GM12891 (cell line): Measurements from ENCODE around the gene NBEAL1.
"Not testable (repeated sequence)": the region's sequence is repeated elsewhere in the genome, so short reads cannot be mapped to it uniquely, and the experiment has no call there.

ENCODE experiments used
- DNase-seq: peaks from one replicate; pipeline ENCODE4 v3.0.0; 2011; ENCODE audit warnings: low spot score; ENCODE audit not compliant: insufficient read length
- FAIRE-seq: peaks from 2 replicates; lab custom pipeline; 2011; peaks lifted over from hg19 to GRCh38; lab: Jason Lieb, UNC
- PAX5 ChIP-seq: IDR thresholded peaks from 2 replicates; pipeline ENCODE4 v1.6.1; 2011; ENCODE audit warnings: low read length, moderate library complexity, mild to moderate bottlenecking; ENCODE audit not compliant: insufficient read depth, severe bottlenecking
- POLR2A ChIP-seq: IDR thresholded peaks from 2 replicates; pipeline ENCODE4 v1.6.1; 2011; ENCODE audit warnings: low read depth, low read length, control low read depth
- POLR2AphosphoS5 ChIP-seq: IDR thresholded peaks from 2 replicates; pipeline ENCODE4 v1.6.1; 2011; ENCODE audit warnings: low read depth, low read length, control low read depth
- POU2F2 ChIP-seq: IDR thresholded peaks from 2 replicates; pipeline ENCODE4 v1.6.1; 2011; ENCODE audit warnings: low read depth, mild to moderate bottlenecking, control low read depth, low read length, moderate library complexity
- SPI1 ChIP-seq: IDR thresholded peaks from 2 replicates; pipeline ENCODE4 v1.6.1; 2011; ENCODE audit warnings: low read depth, low read length, control low read depth
- TAF1 ChIP-seq: IDR thresholded peaks from 2 replicates; pipeline ENCODE4 v1.6.1; 2011; ENCODE audit warnings: low read depth, low read length, control low read depth

NBEAL1 gene

DNA sequence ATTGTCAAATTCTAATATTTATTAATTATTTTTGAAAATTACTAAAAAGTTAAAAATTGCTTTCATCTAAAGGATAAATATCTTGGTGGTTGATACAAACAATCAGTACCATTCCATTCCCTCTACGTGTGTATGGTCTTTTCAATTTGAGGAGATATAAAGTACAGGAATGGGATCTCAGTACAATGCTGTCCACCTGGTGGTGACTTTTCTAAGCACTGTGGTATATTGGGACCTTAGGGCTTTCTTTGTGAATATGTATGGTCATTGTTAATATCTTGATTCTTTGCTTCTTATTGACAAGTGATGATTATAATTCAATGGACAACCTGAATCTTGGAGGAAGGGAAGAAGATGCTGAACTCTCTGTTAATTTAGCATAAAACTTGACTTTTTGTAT, 83.1 kb downstream of the NBEAL1 start:
- TF ChIP-seq PAX5, result no peak
- TF ChIP-seq TAF1, result no peak
- no peak for TF ChIP-seq SPI1
- TF ChIP-seq POLR2A, result no peak
- no peak for TF ChIP-seq POU2F2
- no peak for TF ChIP-seq POLR2AphosphoS5
- FAIRE-seq (no peak), DNase-seq (no peak)

DNA sequence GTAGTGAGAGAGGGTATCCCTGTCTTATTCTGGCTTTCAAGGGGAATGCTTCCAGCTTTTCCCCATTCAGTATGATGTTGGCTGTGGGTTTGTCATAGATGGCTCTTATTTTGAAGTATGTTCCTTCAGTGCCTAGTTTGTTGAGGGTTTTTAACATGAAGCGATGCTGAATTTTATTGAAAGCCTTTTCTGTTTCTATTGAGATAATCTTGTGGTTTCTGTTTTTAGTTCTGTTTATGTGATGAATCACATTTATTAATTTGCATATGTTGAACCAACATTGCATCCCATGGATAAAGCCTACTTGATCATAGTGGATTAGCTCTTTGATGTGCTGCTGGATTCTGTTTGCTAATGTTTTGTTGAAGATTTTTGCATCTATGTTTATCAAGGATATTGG, 87.7 kb downstream of the NBEAL1 start:
- not testable (repeated sequence) for DNase-seq, FAIRE-seq

DNA sequence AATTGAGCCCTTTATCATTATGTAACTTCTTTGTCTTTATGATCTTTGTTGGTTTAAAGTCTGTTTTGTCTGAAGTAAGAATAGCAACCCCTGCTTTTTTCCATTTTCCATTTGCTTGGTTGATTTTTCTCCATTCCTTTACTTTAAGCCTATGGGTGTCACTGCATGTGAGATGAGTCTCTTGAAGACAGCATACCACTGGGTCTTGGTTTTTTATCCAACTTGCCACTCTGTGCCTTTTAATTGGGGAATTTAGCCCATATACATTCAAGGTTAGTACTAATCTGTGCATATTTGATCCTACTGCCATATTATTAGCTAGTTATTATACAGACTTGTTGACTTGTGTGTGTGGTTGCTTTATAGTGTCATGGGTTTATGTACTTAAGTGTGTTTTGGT, 89.6 kb downstream of the NBEAL1 start:
- TF ChIP-seq POU2F2 (no peak), POLR2A (no peak)

DNA sequence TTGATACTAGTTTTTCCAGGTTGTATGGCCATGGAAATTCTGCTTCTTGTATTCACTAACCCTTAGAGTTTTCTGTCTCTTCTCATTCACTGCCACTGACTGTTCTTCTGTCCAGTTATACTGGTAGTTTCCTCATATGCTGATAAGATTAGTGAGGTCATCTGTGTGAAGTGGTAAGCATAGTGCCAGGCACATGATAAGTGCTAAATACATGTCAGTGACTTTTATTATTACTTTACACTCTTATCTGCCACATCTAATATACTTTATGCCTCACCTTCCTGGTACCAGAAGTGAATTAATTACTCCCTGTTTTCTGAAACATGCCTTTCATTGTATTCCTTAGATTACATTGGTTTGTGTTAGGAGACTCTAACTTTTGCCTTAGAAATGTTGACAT, 91.3 kb downstream of the NBEAL1 start:
- DNase-seq (no peak), FAIRE-seq (no peak)
- TF ChIP-seq SPI1 (no peak), TAF1 (no peak), PAX5 (no peak), POLR2A (no peak), POLR2AphosphoS5 (no peak), POU2F2 (no peak)

More for the DNA sequence above, 89.6 kb downstream of the NBEAL1 start:
- no peak for DNase-seq
- no peak for FAIRE-seq

DNA sequence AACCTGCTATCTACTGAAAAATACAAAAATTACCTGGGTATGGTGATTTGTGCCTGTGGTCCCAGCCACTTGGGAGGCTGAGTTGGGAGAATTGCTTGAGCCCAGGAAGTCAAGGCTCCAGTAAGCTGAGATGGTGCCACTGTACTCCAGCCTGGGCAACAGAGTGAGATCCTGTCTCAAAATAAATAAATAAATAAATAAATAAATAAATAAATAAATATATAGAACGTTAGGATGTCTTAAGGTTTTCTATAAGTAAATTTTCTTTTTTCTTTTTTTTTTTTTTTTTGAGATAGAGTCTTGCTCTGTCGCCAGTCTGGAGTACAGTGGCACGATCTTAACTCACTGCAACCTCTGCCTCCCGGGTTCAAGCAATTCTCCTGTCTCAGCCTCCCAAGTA, 95.8 kb downstream of the NBEAL1 start:
- not testable (repeated sequence) for DNase-seq, FAIRE-seq

DNA sequence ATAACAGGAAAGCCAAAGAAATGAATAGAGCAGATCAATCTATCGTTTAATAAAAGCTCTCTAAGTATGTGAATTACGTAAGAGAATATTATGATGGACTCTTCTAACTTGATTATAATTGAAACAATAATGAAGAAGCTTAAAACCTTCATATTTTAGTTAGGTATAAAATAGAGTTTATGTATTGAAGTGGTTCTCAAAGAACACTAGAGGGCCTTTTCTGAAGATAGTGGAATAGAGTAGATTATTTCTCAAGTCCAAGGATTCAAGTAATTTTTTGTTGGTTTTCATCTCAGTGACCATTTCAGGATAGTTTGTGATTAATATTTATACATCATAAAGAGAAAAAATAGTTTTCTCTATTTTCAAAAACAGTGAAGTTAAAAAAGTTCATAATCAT, 97.7 kb downstream of the NBEAL1 start:
- DNase-seq (no peak), FAIRE-seq (no peak)
- TF ChIP-seq POU2F2 (no peak), POLR2AphosphoS5 (no peak)

DNA sequence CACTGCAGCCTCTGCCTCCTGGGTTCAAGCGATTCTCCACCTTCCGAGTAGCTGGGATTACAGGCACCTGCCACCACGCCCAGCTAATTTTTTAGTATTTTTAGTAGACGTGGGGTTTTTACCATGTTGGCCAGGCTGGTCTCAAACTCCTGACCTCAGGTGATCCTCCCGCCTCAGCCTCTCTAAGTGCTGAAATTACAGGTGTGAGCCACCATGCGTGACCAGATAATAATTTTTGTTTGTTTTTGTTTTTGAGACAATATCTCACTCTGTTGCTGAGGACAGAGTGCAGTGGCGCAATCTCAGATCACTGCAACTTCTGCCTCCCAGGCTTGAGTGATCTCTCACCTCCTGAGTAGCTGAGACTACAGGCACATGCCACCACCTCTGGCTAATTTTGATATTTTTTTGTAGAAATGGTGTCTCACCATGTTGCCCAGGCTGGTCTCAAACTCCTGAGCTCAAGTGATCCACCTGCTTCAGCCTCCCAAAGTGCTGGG, 100.6 kb downstream of the NBEAL1 start:
- DNase-seq, FAIRE-seq: not testable (repeated sequence)

DNA sequence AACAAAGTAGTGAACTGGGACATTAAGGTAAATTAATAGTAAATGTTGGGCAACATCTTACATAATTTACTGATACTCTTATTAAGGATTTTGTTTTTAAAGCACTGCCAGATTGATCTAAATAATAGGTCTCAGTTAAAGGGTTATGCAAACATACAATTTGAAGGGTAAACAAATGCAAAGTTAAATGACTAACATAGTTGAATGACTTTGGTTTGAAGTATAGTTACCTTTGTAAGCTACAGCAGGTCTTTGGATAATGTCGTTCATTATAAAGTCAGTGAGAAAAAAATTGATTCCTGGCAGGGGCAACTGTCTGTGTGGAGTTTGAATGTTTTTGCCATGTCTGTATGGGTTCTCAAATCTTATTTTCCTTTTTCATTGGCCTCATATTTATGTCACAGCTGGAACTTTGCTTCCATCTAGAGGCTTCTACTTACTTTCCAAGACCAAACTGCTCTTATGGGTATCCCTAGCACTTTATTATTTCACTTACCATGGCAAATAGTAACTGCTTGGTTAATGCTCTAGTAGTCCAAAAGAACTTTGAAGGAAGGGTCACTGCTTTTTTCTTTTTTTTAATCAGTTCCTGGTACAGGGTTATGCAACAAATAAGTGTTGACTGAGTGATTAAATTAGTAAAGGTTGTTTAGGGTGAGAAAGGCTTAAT, 107.8 kb downstream of the NBEAL1 start:
- FAIRE-seq (no peak), DNase-seq (no peak)
- TF ChIP-seq POU2F2 (no peak), TAF1 (no peak), POLR2AphosphoS5 (no peak), PAX5 (no peak), SPI1 (no peak), POLR2A (no peak)

DNA sequence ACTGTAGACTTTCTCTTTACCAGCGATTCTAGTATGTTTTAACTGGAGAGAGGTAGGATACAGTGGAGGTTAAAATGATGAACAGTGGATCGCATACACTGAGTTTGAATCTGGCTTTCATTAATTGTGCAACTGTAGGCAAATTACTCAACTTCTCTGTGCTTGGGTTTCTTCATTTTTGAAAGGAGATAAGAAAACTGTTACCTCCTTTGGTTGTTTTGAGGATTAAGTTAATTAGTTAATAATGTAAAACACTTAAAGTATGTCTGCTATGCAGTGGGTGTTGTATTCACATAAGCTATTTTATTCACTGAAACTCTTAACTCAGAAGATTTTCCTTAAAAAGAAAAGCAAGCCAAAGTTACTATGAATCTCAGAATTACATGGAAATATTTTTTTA, 112.3 kb downstream of the NBEAL1 start:
- FAIRE-seq (no peak), DNase-seq (no peak)
- TF ChIP-seq TAF1 (no peak), POLR2A (no peak), SPI1 (no peak), POU2F2 (no peak), POLR2AphosphoS5 (no peak), PAX5 (no peak)

DNA sequence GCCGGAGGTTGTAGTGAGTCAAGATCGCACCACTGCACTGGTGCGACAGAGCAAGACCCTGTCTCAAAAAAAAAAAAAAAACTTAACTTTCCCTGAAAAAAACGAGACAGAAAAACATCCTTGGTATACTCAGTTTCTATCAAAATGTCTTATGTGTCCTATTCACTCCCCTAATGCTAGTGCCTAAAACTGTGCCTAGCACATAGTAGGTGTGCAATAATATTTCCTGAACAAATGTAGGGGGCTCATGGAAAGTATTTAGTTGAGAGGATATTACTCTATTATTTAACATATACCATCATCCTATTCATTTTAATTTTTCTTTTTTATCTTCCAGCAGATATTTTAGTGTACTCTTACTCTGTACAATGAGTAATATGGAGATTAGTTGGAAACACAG, 120.4 kb downstream of the NBEAL1 start:
- DNase-seq (no peak), FAIRE-seq (no peak)
- TF ChIP-seq TAF1 (no peak), SPI1 (no peak), PAX5 (no peak), POU2F2 (no peak), POLR2AphosphoS5 (no peak), POLR2A (no peak)

DNA sequence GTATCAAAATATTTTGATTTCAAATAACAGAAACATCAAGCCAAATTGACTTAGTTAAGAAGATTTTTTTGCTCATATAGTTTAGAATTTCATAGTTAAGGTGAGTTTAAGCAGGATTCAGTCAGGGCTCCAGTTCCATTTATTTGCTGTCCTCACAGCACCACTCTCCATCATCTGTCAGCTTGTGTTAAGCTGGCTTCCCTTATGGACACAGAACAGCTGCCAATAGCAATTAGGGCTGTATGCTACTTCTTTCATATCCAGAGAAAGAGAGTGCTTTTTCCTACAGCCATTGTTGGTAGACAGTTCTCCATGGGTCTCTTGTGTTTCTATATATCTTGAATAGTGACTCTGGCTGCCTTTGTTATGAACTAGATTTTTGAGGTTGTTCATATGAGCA, 128.7 kb downstream of the NBEAL1 start:
- TF ChIP-seq POLR2AphosphoS5 (no peak), POLR2A (no peak), POU2F2 (no peak), TAF1 (no peak), PAX5 (no peak), SPI1 (no peak)
- FAIRE-seq (no peak), DNase-seq (no peak)
